CD4-positive, alpha-beta T cell (primary cell): Measurements from ENCODE around the gene CENPP. TPM values are rescaled to one million over a fixed set of nuclear protein-coding genes. Genes with fewer than 3 reads are reported as not detected.
"Not testable (repeated sequence)": the region's sequence is repeated elsewhere in the genome, so short reads cannot be mapped to it uniquely, and the experiment has no call there.

Experiments used
- ATAC-seq: fragments of 200-7000 bp; cut with Tn5 transposase; one replicate; pipeline ENCODE4 v1.10.0; 2022; ENCODE audit warnings: mild to moderate bottlenecking; ENCODE audit not compliant: poor library complexity
- CTCF ChIA-PET: fragments of 350-600 bp; sonication (Branson Sonifier 250); formaldehyde crosslinking; loops from one replicate; lab custom pipeline; 2021; ENCODE audit warnings: antibody characterized with exemption, inconsistent platforms; lab: Charles Lee
- POLR2A ChIA-PET: fragments of 350-600 bp; sonication (Branson Sonifier 250); formaldehyde crosslinking; loops from one replicate; lab custom pipeline; 2021; ENCODE audit warnings: antibody characterized with exemption, inconsistent platforms; lab: Charles Lee
- DNase-seq, 14 experiments: peaks; one replicate each; pipeline ENCODE4 v3.0.0-alpha.2; 2013 to 2020; ENCODE audit warnings: mixed read lengths in 2 of 14
- H3K27ac ChIP-seq, 2 donors: one replicate each; pipeline versions ENCODE4 v1.5.1 to v1.7.0; 2013; ENCODE audit warnings: low read length in 2 of 2, low read depth in 1 of 2, mild to moderate bottlenecking in 1 of 2
- H3K27me3 ChIP-seq, 2 experiments: 1 replicate in 1 of 2; 2 replicates in 1 of 2; pipeline versions ENCODE4 v1.6.1 to v1.7.0; 2013; ENCODE audit warnings: low read length in 2 of 2, control low read depth in 1 of 2, mild to moderate bottlenecking in 1 of 2, moderate library complexity in 1 of 2; ENCODE audit not compliant: insufficient read depth in 2 of 2, control insufficient read depth in 1 of 2
- H3K36me3 ChIP-seq: one replicate; pipeline ENCODE4 v1.6.1; 2013; ENCODE audit warnings: low read length, control low read depth; ENCODE audit not compliant: insufficient read depth
- H3K4me1 ChIP-seq: one replicate; pipeline ENCODE4 v1.6.1; 2013; ENCODE audit warnings: low read length, control low read depth; ENCODE audit not compliant: insufficient read depth
- H3K4me3 ChIP-seq: one replicate; pipeline ENCODE4 v1.5.1; 2013; ENCODE audit warnings: mild to moderate bottlenecking, low read length, moderate library complexity
- H3K9me3 ChIP-seq, 2 experiments: 1 replicate in 1 of 2; 2 replicates in 1 of 2; pipeline versions ENCODE4 v1.6.1 to v1.7.0; 2013; ENCODE audit warnings: low read length in 2 of 2, mild to moderate bottlenecking in 2 of 2, control low read depth in 1 of 2, moderate library complexity in 1 of 2; ENCODE audit not compliant: control insufficient read depth in 1 of 2, insufficient read depth in 1 of 2
- H3K27ac Mint-ChIP-seq: one replicate; pipeline ENCODE4 v1.8.0; 2020; ENCODE audit warnings: mixed read lengths
- H3K27me3 Mint-ChIP-seq: one replicate; pipeline ENCODE4 v1.8.0; 2021; ENCODE audit warnings: mixed read lengths
- H3K36me3 Mint-ChIP-seq: one replicate; pipeline ENCODE4 v1.8.0; 2021; ENCODE audit warnings: low read depth, mixed read lengths
- H3K4me1 Mint-ChIP-seq: one replicate; pipeline ENCODE4 v1.8.0; 2021; ENCODE audit warnings: low read depth, mixed read lengths
- H3K4me3 Mint-ChIP-seq: one replicate; pipeline ENCODE4 v1.8.0; 2020; ENCODE audit warnings: mild to moderate bottlenecking, mixed read lengths
- H3K9me3 Mint-ChIP-seq: one replicate; pipeline ENCODE4 v1.8.0; 2020; ENCODE audit warnings: mixed read lengths
- CTCF ChIP-seq: fragments of 200-600 bp; IDR thresholded peaks from one replicate; pipeline ENCODE4 v1.8.0; 2022; ENCODE audit warnings: antibody characterized with exemption, mild to moderate bottlenecking
- intact Hi-C, 2 experiments: fragments of 100-400 bp; cut with DNase I in 1 of 2; cut with micrococcal nuclease in 1 of 2; formaldehyde crosslinking; loops; one replicate each; pipeline versions ENCODE4 v1.15.1 to v1.9.0; 2023 to 2025; cut with DNase I, micrococcal nuclease
- total RNA-seq, 174 experiments: library from RNA in 2 of 174; stranded (reverse) in 2 of 174; gene quantifications; one replicate each; pipeline ENCODE4 v1.2.3 and lab custom pipeline; 2021 to 2026

Gene CENPP
- total RNA-seq, 2 experiments from 2014 or later = 4.8 TPM

GRCh38 chr9:92564504-92564903 is 238.8 kb downstream of the CENPP start:
- Histone ChIP-seq H3K27ac (no peak overlapping the region), H3K27me3 (no peaks in the 10 kb centered on the region), H3K4me1 (no peaks in the 10 kb centered on the region), H3K9me3 (peaks cover 0 to 5% of the 10 kb centered on the region in 2 experiments), H3K4me3 (no peak overlapping the region), H3K36me3 (no peaks in the 10 kb centered on the region)
- no peak for TF ChIP-seq CTCF
- Mint-ChIP-seq H3K27me3 (no peaks in the 10 kb centered on the region), H3K9me3 (peaks cover 9% of the 10 kb centered on the region), H3K36me3 (peaks cover 24% of the 10 kb centered on the region), H3K4me1 (no peaks in the 10 kb centered on the region), H3K27ac (no peak overlapping the region), H3K4me3 (no peak overlapping the region)
- ChIA-PET CTCF (no interaction called here), POLR2A (no interaction called here)
- no peak for DNase-seq
- intact Hi-C loops = no loop called here
- no peak for ATAC-seq

- POLR2A ChIA-PET = no interaction called here
- H3K27ac ChIP-seq = no peak overlapping the region
- Mint-ChIP-seq H3K27ac (no peak overlapping the region), H3K36me3 (peaks cover 24% of the 10 kb centered on the region), H3K4me1 (no peaks in the 10 kb centered on the region), H3K4me3 (no peak overlapping the region), H3K27me3 (no peaks in the 10 kb centered on the region), H3K9me3 (peaks cover 9% of the 10 kb centered on the region)
- TF ChIP-seq CTCF = no peak
- no peak for ATAC-seq
- H3K36me3 ChIP-seq = no peaks in the 10 kb centered on the region
- CTCF ChIA-PET = no interaction called here
- H3K9me3 ChIP-seq = peaks cover 0 to 5% of the 10 kb centered on the region in 2 experiments
- no peaks in the 10 kb centered on the region for H3K4me1 ChIP-seq
- intact Hi-C loops = no loop called here
- H3K27me3 ChIP-seq = no peaks in the 10 kb centered on the region
- no peak overlapping the region for H3K4me3 ChIP-seq
- DNase-seq = no peak
Observed at GRCh38 chr9:92564982-92565381, 239.2 kb downstream of the CENPP start.

- DNase-seq, ATAC-seq, H3K36me3 ChIP-seq, H3K4me1 Mint-ChIP-seq, POLR2A ChIA-PET, CTCF ChIA-PET, H3K9me3 Mint-ChIP-seq, H3K9me3 ChIP-seq, H3K27ac Mint-ChIP-seq, H3K27me3 ChIP-seq, intact Hi-C loops, H3K27me3 Mint-ChIP-seq, H3K4me1 ChIP-seq, H3K27ac ChIP-seq, H3K4me3 ChIP-seq, H3K4me3 Mint-ChIP-seq: not testable (repeated sequence)
- peaks cover 17% of the 10 kb centered on the region for H3K36me3 Mint-ChIP-seq
Observed at GRCh38 chr9:92571871-92572270, 246.1 kb downstream of the CENPP start.

GRCh38 chr9:92573612-92574011 is 247.9 kb downstream of the CENPP start:
- POLR2A ChIA-PET, H3K4me3 Mint-ChIP-seq, ATAC-seq, H3K4me1 ChIP-seq, H3K36me3 ChIP-seq, DNase-seq, H3K9me3 Mint-ChIP-seq, intact Hi-C loops, H3K27me3 ChIP-seq, H3K4me3 ChIP-seq, H3K9me3 ChIP-seq, H3K27me3 Mint-ChIP-seq, CTCF ChIA-PET, H3K27ac ChIP-seq, H3K4me1 Mint-ChIP-seq, H3K27ac Mint-ChIP-seq: not testable (repeated sequence)
- H3K36me3 Mint-ChIP-seq = peaks cover 17% of the 10 kb centered on the region
